ENCODE data around the gene PIGN.

Gene PIGN

GRCh38 chr18:62198259-62198658, 11.4 kb upstream of the PIGN start:
- no peak overlapping the region for H3K4me3 ChIP-seq (ENCODE audit: low read depth, low read length)
- no peak for DNase-seq (ENCODE audit: low read depth)
- TF ChIP-seq, protein P1, sequence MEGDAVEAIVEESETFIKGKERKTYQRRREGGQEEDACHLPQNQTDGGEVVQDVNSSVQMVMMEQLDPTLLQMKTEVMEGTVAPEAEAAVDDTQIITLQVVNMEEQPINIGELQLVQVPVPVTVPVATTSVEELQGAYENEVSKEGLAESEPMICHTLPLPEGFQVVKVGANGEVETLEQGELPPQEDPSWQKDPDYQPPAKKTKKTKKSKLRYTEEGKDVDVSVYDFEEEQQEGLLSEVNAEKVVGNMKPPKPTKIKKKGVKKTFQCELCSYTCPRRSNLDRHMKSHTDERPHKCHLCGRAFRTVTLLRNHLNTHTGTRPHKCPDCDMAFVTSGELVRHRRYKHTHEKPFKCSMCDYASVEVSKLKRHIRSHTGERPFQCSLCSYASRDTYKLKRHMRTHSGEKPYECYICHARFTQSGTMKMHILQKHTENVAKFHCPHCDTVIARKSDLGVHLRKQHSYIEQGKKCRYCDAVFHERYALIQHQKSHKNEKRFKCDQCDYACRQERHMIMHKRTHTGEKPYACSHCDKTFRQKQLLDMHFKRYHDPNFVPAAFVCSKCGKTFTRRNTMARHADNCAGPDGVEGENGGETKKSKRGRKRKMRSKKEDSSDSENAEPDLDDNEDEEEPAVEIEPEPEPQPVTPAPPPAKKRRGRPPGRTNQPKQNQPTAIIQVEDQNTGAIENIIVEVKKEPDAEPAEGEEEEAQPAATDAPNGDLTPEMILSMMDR (conservative IDR thresholded peaks at IDR 0.05; ENCODE audit: low read depth, low read length), result no peak

GRCh38 chr18:62196980-62197379, 10.1 kb upstream of the PIGN start:
- DNase-seq (ENCODE audit: low read depth), result no peak
- no peak overlapping the region for H3K4me3 ChIP-seq (ENCODE audit: low read depth, low read length)
- TF ChIP-seq, protein P1 (conservative IDR thresholded peaks at IDR 0.05; ENCODE audit: low read depth, low read length), result no peak

- H3K4me3 ChIP-seq (ENCODE audit: low read depth, low read length), result no peak overlapping the region
- TF ChIP-seq, protein P1 (conservative IDR thresholded peaks at IDR 0.05; ENCODE audit: low read depth, low read length), result no peak
- no peak for DNase-seq (ENCODE audit: low read depth)
These were observed 9.2 kb upstream of the PIGN start for GRCh38 chr18:62196079-62196478.

- TF ChIP-seq, protein P1 (conservative IDR thresholded peaks at IDR 0.05; ENCODE audit: low read depth, low read length), result no peak
- H3K4me3 ChIP-seq (ENCODE audit: low read depth, low read length), result peak overlapping the region; percentile 26
- no peak for DNase-seq (ENCODE audit: low read depth)
These were observed 2.4 kb upstream of the PIGN start for GRCh38 chr18:62189208-62189607.

- TF ChIP-seq, protein P1 (conservative IDR thresholded peaks at IDR 0.05; ENCODE audit: low read depth, low read length), result peak; percentile 36
- peak overlapping the region; percentile 100 for H3K4me3 ChIP-seq (ENCODE audit: low read depth, low read length)
- peak; percentile 50 for DNase-seq (ENCODE audit: low read depth)
These were observed 971 bp upstream of the PIGN start for GRCh38 chr18:62187543-62188510.

- TF ChIP-seq, protein P1 (conservative IDR thresholded peaks at IDR 0.05; ENCODE audit: low read depth, low read length), result no peak
- H3K4me3 ChIP-seq (ENCODE audit: low read depth, low read length), result peak overlapping the region; percentile 64
- peak; percentile 33 for DNase-seq (ENCODE audit: low read depth)
These were observed 420 bp downstream of the PIGN start for GRCh38 chr18:62186499-62186773.

All from choroid plexus epithelial cell (primary cell).